Measurements from ENCODE around the gene KIF21B. TPM values are rescaled to one million over a fixed set of nuclear protein-coding genes. Genes with fewer than 3 reads are reported as not detected.

KIF21B gene
- total RNA-seq, 1 donor from 2014 or later = 127 TPM

GRCh38 chr1:201044119-201044518 lies 20.6 kb upstream of the KIF21B start:
- FAIRE-seq = no peak
- DNase-seq (ENCODE audit: low spot score in 2 of 2) = no peak

GRCh38 chr1:201042779-201043461 lies 19.4 kb upstream of the KIF21B start:
- DNase-seq (ENCODE audit: low spot score in 2 of 2) = peak; percentile 66 to 73
- FAIRE-seq = no peak

- DNase-seq (ENCODE audit: low spot score in 2 of 2) (no peak), FAIRE-seq (no peak)
These were observed 17.5 kb upstream of the KIF21B start for GRCh38 chr1:201041011-201041410.

- no peak for FAIRE-seq
- no peak for DNase-seq (ENCODE audit: low spot score in 2 of 2)
These were observed 16.4 kb upstream of the KIF21B start for GRCh38 chr1:201039876-201040275.

- DNase-seq (ENCODE audit: low spot score in 2 of 2) = no peak
- no peak for FAIRE-seq
These were observed 15.9 kb upstream of the KIF21B start for GRCh38 chr1:201039418-201039817.

- FAIRE-seq = no peak
- no peak for DNase-seq (ENCODE audit: low spot score in 2 of 2)
These were observed 14.8 kb upstream of the KIF21B start for GRCh38 chr1:201038186-201038876.

- FAIRE-seq (no peak), DNase-seq (ENCODE audit: low spot score in 2 of 2) (no peak)
These were observed 12.8 kb upstream of the KIF21B start for GRCh38 chr1:201036188-201036842.

GRCh38 chr1:201034671-201035070 lies 11.2 kb upstream of the KIF21B start:
- FAIRE-seq = no peak
- no peak for DNase-seq (ENCODE audit: low spot score in 2 of 2)

- FAIRE-seq (no peak), DNase-seq (ENCODE audit: low spot score in 2 of 2) (no peak)
These were observed 8.9 kb upstream of the KIF21B start for GRCh38 chr1:201032408-201032807.

- DNase-seq (ENCODE audit: low spot score in 2 of 2) = no peak
- no peak for FAIRE-seq
These were observed 5.0 kb upstream of the KIF21B start for GRCh38 chr1:201028461-201028889.

- DNase-seq (ENCODE audit: low spot score in 2 of 2) (no peak), FAIRE-seq (no peak)
These were observed 3.3 kb upstream of the KIF21B start for GRCh38 chr1:201026836-201027235.

GRCh38 chr1:201026234-201026633 lies 2.7 kb upstream of the KIF21B start:
- FAIRE-seq (no peak), DNase-seq (ENCODE audit: low spot score in 2 of 2) (no peak)

- DNase-seq (ENCODE audit: low spot score in 2 of 2) (no peak), FAIRE-seq (no peak)
These were observed 2.1 kb upstream of the KIF21B start for GRCh38 chr1:201025571-201026002.

GRCh38 chr1:201024625-201024998 lies 1.1 kb upstream of the KIF21B start:
- FAIRE-seq (no peak), DNase-seq (ENCODE audit: low spot score in 2 of 2) (no peak)

GRCh38 chr1:201023920-201024624 lies 558 bp upstream of the KIF21B start:
- no peak for DNase-seq (ENCODE audit: low spot score in 2 of 2)
- FAIRE-seq = no peak

- DNase-seq (ENCODE audit: low spot score in 2 of 2) = no peak
- FAIRE-seq = no peak
These were observed 546 bp downstream of the KIF21B start for GRCh38 chr1:201022820-201023516.

GRCh38 chr1:201022493-201022819 lies 1.1 kb downstream of the KIF21B start:
- FAIRE-seq (no peak), DNase-seq (ENCODE audit: low spot score in 2 of 2) (no peak)

GRCh38 chr1:201021630-201022492 lies 1.7 kb downstream of the KIF21B start:
- FAIRE-seq = no peak
- no peak for DNase-seq (ENCODE audit: low spot score in 2 of 2)
